IgD-negative memory B cell (primary cell): ENCODE measurements around the gene CATSPERD. TPM values are rescaled to one million over a fixed set of nuclear protein-coding genes. Genes with fewer than 3 reads are reported as not detected.
"Not testable (repeated sequence)": the region's sequence is repeated elsewhere in the genome, so short reads cannot be mapped to it uniquely, and the experiment has no call there.

Experiments used
- H3K27ac Mint-ChIP-seq, 3 donors: one replicate each; pipeline ENCODE4 v1.8.0; 2020 to 2022; ENCODE audit warnings: mild to moderate bottlenecking in 3 of 3, mixed read lengths in 3 of 3, moderate library complexity in 1 of 3
- H3K27me3 Mint-ChIP-seq: one replicate; pipeline ENCODE4 v1.8.0; 2021; ENCODE audit warnings: mixed read lengths
- H3K36me3 Mint-ChIP-seq: one replicate; pipeline ENCODE4 v1.8.0; 2020; ENCODE audit warnings: mild to moderate bottlenecking, mixed read lengths
- H3K4me1 Mint-ChIP-seq, 3 donors: one replicate each; pipeline ENCODE4 v1.8.0; 2020 to 2022; ENCODE audit warnings: mixed read lengths in 3 of 3, mild to moderate bottlenecking in 1 of 3
- H3K4me3 Mint-ChIP-seq, 4 donors: one replicate each; pipeline ENCODE4 v1.8.0; 2020 to 2022; ENCODE audit warnings: mild to moderate bottlenecking in 4 of 4, mixed read lengths in 4 of 4, moderate library complexity in 3 of 4
- H3K9me3 Mint-ChIP-seq, 3 donors: one replicate each; pipeline ENCODE4 v1.8.0; 2020 to 2021; ENCODE audit warnings: mixed read lengths in 3 of 3, mild to moderate bottlenecking in 1 of 3
- polyA plus RNA-seq: library from polyadenylated mRNA; unstranded; fragments of 300-500 nt; fragmentation: Illumina TruSeq; gene quantifications from one replicate; pipeline ENCODE4 v1.2.3, GENCODE V29; 2021

Gene CATSPERD
- polyA plus RNA-seq, 1 donor from 2014 or later, result not detected

GRCh38 chr19:5775668-5776309 lies 55.4 kb downstream of the CATSPERD start:
- H3K27ac Mint-ChIP-seq, result peak overlapping the region in 1 of 3 donors; percentile 13

DNA sequence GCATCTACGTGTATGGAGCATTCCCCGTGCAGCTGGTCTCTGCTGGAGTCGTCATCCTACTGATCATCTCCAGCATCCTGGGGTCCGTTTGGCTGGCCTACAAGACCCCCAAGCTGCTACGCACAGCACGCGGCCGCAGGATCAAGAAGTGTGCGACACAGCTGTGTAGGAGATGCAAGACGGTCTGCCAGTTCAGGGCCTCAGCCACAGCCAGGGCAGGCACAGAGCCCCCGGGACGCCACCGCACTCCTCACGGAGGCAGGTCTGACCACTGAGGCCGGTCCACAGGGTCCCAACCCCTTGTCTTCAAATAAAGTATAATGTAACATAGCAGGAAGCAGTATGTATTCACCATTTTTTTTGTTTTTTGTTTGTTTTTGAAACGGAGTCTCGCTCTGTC lies 58.0 kb downstream of the CATSPERD start:
- no peaks in the 10 kb centered on the region for H3K4me1 Mint-ChIP-seq
- no peak overlapping the region for H3K27ac Mint-ChIP-seq
- H3K27me3 Mint-ChIP-seq, result peaks cover 1% of the 10 kb centered on the region
- H3K4me3 Mint-ChIP-seq, result no peak overlapping the region
- no peaks in the 10 kb centered on the region for H3K36me3 Mint-ChIP-seq
- no peaks in the 10 kb centered on the region for H3K9me3 Mint-ChIP-seq

More at GRCh38 chr19:5775668-5776309, 55.4 kb downstream of the CATSPERD start:
- Mint-ChIP-seq H3K4me1 (no peaks in the 10 kb centered on the region), H3K4me3 (no peak overlapping the region), H3K36me3 (no peaks in the 10 kb centered on the region), H3K9me3 (no peaks in the 10 kb centered on the region), H3K27me3 (peaks cover 1% of the 10 kb centered on the region)

DNA sequence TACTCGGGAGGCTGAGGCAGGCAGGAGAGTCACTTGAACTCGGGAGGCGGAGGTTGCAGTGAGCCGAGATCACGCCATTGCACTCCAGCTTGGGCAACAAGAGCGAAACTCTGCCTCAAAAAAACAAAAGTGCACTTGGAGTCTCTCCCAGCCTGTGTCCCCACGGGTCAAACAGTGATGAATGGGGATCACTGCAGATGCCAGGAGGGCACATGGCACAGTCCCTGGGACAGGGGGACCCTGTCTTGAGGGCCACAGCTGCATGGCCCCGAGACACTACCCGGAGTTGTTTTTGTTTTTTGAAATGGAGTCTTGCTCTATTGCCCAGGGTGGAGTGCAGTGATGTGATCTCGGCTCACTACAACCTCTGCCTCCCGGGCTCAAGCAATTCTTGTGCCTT lies 60.5 kb downstream of the CATSPERD start:
- not testable (repeated sequence) for H3K36me3 Mint-ChIP-seq

DNA sequence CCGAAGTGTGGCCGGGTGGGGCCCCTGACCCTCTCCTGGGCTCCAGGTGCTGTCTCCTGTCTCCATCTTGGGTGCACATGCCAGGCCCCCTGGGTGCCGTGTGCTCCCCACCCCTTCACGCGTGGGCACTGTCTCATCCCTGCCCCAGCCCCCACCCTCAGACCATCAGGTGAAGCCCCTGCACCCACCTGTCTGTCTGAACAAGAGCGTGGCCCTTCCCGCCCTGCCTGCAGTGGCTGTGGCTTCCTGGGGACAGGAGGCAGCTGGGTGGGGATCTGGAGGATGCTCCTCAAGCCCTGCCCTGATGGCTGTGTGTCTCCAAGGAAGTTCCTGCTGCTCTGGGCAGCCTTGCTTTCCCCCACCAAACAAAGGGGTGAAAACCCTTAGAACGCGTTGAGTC lies 61.9 kb downstream of the CATSPERD start:
- no peak overlapping the region for H3K4me3 Mint-ChIP-seq
- H3K27ac Mint-ChIP-seq, result no peak overlapping the region
- no peaks in the 10 kb centered on the region for H3K9me3 Mint-ChIP-seq
- no peaks in the 10 kb centered on the region for H3K27me3 Mint-ChIP-seq
- peaks cover 7% of the 10 kb centered on the region for H3K36me3 Mint-ChIP-seq
- no peaks in the 10 kb centered on the region for H3K4me1 Mint-ChIP-seq

More for the DNA sequence above, 60.5 kb downstream of the CATSPERD start:
- H3K27ac Mint-ChIP-seq, H3K9me3 Mint-ChIP-seq, H3K4me1 Mint-ChIP-seq, H3K4me3 Mint-ChIP-seq, H3K27me3 Mint-ChIP-seq: not testable (repeated sequence)

DNA sequence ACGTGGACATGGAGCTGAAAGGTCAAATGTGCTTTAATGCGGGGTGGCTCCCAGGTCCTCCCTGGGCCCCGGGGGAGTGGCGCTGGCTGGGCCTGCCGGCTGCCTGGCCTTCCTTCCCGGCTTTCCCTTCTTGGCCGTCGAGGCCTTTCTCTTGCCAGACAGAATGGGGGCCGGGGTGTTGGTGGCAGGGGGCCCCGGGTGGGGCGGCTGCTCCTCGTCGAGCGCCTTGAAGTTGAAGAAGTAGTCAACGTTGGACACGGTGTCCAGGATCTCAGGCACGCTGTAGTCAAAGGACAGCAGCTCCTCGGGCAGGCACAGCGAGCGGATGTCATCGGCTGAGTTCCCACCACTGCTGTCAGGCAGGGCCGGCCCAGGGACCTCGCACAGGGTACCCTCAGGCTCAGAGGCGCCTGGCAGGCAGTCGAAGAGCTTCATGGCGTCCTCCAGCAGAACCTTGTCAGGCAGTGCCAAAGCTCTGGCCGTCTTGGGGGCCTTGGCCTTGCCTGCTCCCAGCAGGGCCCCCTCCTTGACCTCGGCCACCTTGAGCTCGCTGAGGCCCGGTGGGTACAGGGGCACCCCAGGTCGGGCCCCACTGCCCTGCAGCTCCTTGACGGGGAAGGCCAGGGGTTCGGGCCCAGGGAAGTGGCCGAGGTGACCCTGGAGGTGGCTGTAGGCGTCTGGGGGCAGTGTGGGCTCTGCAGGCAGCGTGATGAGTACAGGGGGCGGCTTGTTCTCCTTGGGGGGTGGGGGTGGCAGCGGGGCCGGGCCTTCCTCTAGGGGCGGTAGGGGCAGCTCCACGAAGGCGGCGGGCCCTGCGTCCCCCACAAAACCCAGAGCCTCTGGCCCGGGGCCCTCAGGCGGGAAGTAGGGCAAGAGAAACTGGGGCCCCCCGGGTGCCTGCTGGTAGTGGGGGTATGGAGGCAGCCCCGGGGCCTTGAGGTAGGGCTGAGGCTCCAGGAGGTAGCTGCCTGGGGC lies 62.8 kb downstream of the CATSPERD start:
- Mint-ChIP-seq H3K27ac (no peak overlapping the region), H3K9me3 (no peaks in the 10 kb centered on the region), H3K4me3 (no peak overlapping the region), H3K36me3 (peaks cover 7% of the 10 kb centered on the region), H3K4me1 (no peaks in the 10 kb centered on the region), H3K27me3 (no peaks in the 10 kb centered on the region)

- Mint-ChIP-seq H3K4me3 (no peak within 1 kb of the TSS), H3K27me3 (no peaks in the 10 kb centered on the region), H3K4me1 (peaks cover 0 to 2% (median 2%) of the 10 kb centered on the region in 3 donors), H3K9me3 (no peaks in the 10 kb centered on the region), H3K36me3 (peaks cover 10% of the 10 kb centered on the region), H3K27ac (peak within 1 kb of the TSS in 1 of 3 donors; percentile 34)
Measured at GRCh38 chr19:5784581-5785147, 64.2 kb downstream of the CATSPERD start, which contains the start of gene PRR22. Gene PRR22 (minus strand): TSS chr19:5784746. CDS start chr19:5784660, 86 bp downstream.

- H3K27me3 Mint-ChIP-seq, result no peaks in the 10 kb centered on the region
- peaks cover 11% of the 10 kb centered on the region for H3K36me3 Mint-ChIP-seq
- peaks cover 0 to 2% (median 0%) of the 10 kb centered on the region in 3 donors for H3K9me3 Mint-ChIP-seq
- H3K27ac Mint-ChIP-seq, result peak overlapping the region in 1 of 3 donors; percentile 34
- H3K4me3 Mint-ChIP-seq, result no peak overlapping the region
- H3K4me1 Mint-ChIP-seq, result peaks cover 3 to 7% (median 6%) of the 10 kb centered on the region in 3 donors
Measured at GRCh38 chr19:5785423-5785822, 65.0 kb downstream of the CATSPERD start.

DNA sequence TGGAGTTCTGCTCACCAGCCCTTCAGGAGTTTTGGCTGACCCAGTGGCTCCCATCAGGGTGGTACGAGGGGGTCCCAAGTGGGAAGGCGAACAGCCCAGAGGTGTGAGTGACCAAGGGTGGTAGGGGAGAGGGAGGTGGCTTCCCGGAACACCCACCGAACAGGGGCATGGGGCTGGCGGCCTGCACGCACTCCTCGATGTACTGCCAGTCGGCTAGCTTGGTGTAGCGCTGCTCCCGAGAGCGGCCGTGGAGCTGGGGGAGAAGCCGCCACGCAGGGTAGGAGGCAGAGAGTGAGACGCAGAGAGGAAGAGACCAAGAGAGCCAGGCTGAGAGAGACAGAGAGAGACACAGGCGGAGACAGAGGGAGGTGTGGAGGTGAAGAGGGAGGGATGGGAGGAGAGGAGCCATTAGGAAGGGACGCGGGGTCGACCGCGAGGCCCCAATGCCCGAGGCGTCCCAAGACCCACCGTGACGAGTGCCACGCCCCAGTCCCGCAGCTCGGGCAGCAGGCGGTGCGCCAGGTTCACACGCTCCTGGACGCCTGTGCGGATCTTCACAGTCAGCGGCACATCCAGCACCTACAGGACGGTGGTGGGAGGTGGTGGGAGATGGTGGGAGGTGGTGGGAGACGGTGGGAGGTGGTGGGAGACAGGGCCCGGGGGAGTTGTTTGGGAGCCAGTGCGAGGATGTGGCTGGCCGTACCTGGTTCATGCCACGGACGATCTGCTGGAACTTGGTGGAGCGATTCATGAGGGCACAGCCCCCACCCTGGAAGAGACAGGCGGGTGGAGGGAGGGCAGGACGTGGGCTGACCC lies 66.4 kb downstream of the CATSPERD start:
- peaks cover 16% of the 10 kb centered on the region for H3K36me3 Mint-ChIP-seq
- peaks cover 0 to 4% (median 3%) of the 10 kb centered on the region in 3 donors for H3K9me3 Mint-ChIP-seq
- H3K27me3 Mint-ChIP-seq, result peaks cover 1% of the 10 kb centered on the region
- H3K4me3 Mint-ChIP-seq, result peak overlapping the region in 1 of 4 donors; percentile 12
- H3K27ac Mint-ChIP-seq, result peak overlapping the region in 1 of 3 donors; percentile 34
- H3K4me1 Mint-ChIP-seq, result peaks cover 5 to 11% (median 11%) of the 10 kb centered on the region in 3 donors

DNA sequence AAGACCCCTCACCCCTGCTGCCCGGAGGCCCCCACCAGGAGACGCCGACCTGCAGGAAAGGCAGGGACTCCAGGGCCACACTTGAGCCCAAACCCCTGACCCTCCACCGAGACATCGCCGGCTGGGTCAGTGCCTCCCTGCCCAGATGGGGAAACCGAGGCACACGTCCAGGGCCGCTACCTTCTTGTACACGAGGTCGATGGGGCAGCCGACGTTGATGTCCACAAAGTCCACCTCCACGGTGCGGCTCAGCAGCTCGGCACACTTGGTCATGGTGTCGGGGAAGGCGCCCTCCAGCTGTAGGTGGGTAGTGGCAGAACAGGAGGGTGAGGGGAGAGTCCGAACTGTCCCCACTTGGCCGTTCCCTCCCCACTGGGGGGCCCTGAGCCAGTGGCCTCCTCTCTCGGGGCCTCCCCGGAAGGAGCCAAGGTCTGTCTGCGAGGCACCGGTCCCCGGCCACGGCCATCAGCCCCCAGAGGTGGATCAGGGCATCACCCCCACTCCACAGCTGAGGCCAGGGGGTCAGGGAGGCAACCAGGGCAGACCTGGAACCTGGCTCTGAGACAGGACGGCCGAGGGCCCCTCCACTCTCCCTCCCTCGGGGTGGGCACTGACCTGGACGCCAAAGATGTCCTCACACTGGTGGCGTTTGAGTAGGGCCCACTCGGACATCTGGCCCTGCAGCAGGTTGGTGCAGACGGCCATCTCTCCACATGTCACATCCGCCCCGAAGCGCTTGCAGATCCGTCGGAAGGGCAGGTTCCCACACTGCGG lies 67.2 kb downstream of the CATSPERD start:
- Mint-ChIP-seq H3K27me3 (peaks cover 1% of the 10 kb centered on the region), H3K9me3 (peaks cover 0 to 4% (median 3%) of the 10 kb centered on the region in 3 donors), H3K27ac (no peak overlapping the region), H3K4me3 (no peak overlapping the region), H3K36me3 (peaks cover 16% of the 10 kb centered on the region), H3K4me1 (peaks cover 5 to 11% (median 11%) of the 10 kb centered on the region in 3 donors)

DNA sequence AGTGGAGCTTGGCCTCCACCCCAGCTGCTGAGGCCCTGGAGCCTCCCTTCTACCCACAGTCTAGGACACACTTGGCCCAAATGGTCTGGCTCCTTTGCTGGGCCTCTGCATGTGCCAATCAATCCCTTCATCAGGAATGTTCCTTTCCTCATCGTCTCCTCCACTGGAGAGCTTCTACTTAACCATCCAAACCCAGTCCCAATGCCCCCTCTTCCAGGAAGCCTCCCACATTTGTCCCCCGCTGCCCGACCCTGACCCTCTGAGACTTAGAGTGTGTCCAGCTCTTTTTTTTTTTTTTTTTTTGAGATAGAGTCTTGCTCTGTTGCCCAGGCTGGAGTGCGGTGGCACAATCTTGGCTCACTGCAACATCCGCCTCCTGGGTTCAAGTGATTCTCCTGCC lies 68.0 kb downstream of the CATSPERD start:
- Mint-ChIP-seq H3K27ac (peak overlapping the region in 2 of 3 donors; percentile 35 to 71), H3K27me3 (peaks cover 1% of the 10 kb centered on the region), H3K4me3 (peak overlapping the region in 1 of 4 donors; percentile 57), H3K36me3 (peaks cover 16% of the 10 kb centered on the region), H3K9me3 (peaks cover 0 to 4% (median 3%) of the 10 kb centered on the region in 3 donors), H3K4me1 (peaks cover 5 to 11% (median 11%) of the 10 kb centered on the region in 3 donors)

DNA sequence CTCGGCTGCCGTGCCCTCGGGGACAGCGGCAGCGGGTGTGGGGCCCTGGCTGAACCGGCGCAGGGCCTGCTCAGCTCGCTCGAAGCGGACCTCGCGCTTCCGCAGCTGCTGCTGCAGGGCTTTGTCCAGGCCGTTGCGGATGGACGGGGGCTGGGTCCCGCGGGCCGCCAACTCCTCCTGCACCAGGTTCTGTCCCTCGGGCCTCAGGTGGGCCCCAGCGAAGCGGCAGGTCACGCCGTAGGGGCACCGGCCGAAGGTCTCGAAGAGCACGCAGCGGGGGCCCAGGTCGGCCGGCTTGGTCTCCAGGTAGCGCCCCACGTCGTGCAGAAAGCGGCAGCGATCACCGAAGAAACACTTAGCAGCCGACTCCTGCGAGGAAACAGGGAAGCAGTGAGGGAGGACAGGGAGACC lies 68.9 kb downstream of the CATSPERD start:
- Mint-ChIP-seq H3K27ac (peak overlapping the region in 1 of 3 donors; percentile 92), H3K4me3 (peak overlapping the region in 2 of 4 donors; percentile 22 to 45), H3K27me3 (peaks cover 3% of the 10 kb centered on the region), H3K4me1 (peaks cover 5 to 11% (median 11%) of the 10 kb centered on the region in 3 donors), H3K36me3 (peaks cover 16% of the 10 kb centered on the region), H3K9me3 (peaks cover 0 to 4% (median 3%) of the 10 kb centered on the region in 3 donors)

DNA sequence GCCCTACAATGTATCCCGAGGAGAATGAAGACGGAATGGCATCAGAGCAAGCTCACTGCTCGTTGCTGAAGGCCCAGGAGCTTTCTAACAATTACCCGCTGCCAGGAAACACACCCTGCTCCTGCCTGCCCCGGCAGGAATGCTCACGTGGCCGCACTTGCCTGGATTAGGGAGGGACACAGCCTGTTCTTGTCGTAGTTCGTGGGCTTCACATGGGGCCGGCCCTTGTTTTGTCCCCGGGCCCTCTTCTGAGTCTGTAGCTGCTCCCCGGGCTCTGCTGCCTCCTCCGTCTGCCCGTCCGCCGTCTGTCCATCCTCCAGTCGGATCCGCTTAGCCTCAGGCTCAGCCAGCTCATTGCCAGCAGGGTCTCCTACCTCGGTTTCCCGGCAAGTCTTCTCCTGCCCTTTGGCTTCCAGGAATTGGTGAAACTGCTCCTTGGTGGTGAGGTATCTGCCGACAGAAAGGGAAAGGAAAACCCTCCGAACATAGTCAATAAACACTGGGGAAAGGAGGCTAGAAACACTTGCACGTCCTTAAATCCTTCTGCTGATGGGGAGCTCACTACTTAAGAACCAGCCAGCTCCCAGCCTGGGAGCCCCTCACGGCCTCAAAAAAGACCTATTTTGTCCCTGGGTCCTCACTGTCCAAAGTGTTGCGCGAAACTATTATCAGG lies 69.6 kb downstream of the CATSPERD start:
- Mint-ChIP-seq H3K27me3 (peaks cover 3% of the 10 kb centered on the region), H3K4me1 (peaks cover 5 to 11% (median 11%) of the 10 kb centered on the region in 3 donors), H3K36me3 (peaks cover 16% of the 10 kb centered on the region)

More for the DNA sequence above, 69.6 kb downstream of the CATSPERD start:
- Mint-ChIP-seq H3K9me3 (peaks cover 0 to 4% (median 3%) of the 10 kb centered on the region in 3 donors), H3K27ac (peak overlapping the region; percentile 92 to 100 (median 99)), H3K4me3 (peak overlapping the region; percentile 89 to 100 (median 100))
